Erythroblast (primary cell): ENCODE measurements around the gene SHANK3.

ENCODE experiments used
- GATA1 ChIP-seq: IDR thresholded peaks from 2 replicates; pipeline ENCODE4 v1.6.1; 2011; ENCODE audit warnings: low read depth, mild to moderate bottlenecking, control low read depth, low read length, moderate library complexity
- POLR2A ChIP-seq: IDR thresholded peaks from 2 replicates; pipeline ENCODE4 v1.6.1; 2011; ENCODE audit warnings: mild to moderate bottlenecking, low read length

DNA sequence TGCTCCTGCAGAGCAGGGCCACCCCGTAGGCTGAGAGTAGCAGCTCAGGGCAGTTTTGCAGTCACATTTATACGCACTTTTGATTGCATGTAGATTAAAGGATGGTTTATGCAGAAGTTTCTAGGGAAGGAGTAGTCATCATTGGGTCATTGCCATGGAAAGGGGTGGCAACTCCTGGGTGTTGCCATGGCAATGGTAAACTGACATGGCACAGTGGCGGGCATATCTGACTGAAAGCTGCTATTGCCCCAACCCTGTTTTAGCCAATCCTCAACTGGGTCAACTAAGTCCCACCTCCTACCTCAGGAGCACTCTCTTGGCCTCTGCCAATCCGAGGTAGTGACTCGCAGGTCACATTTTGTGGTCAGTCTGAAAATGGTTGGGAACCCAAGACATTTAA is 42.2 kb upstream of the SHANK3 start:
- TF ChIP-seq POLR2A, result no peak
- TF ChIP-seq GATA1, result no peak
